Mesenteric fat pad (tissue), 1 donor: ENCODE measurements around the gene TRAF3. TPM values are rescaled to one million over a fixed set of nuclear protein-coding genes. Genes with fewer than 3 reads are reported as not detected.

Experiments
- DNase-seq: peaks from one replicate; pipeline ENCODE4 v3.0.0-alpha.2; 2020; ENCODE audit warnings: low spot score
- long read RNA-seq: library from polyadenylated mRNA; unstranded; transcript quantifications from one replicate; pipeline ENCODE4 v2.0.0, GENCODE V29; 2020
- total RNA-seq: library from RNA; stranded (reverse); fragmentation: NEBNext Ultra II Directional; extraction: Animal tissue kit (Norgen Biotek cat#: 25700); gene quantifications from one replicate; pipeline ENCODE4 v1.2.1, GENCODE V29; 2021
- donor health status: DM: yes; HTN: yes; CAD: no.

TRAF3 gene
- 33.3 TPM for total RNA-seq
- long read RNA-seq, partial matches to known transcripts: 2 of 43 reads
- long read RNA-seq, other reads (novel, unspliced or antisense): 40 of 43 reads

GRCh38 chr14:102776761-102777710 lies at the start of gene TRAF3:
TRAF3 (plus strand) TSS chr14:102777449; CDS start chr14:102870202, 92,753 bp downstream.
- DNase-seq: peak; percentile 92

- DNase-seq: no peak
Measured at GRCh38 chr14:102728501-102728900, 48.7 kb upstream of the TRAF3 start.

- no peak for DNase-seq
Measured at GRCh38 chr14:102729268-102729667, 48.0 kb upstream of the TRAF3 start.

GRCh38 chr14:102729825-102730224 lies 47.4 kb upstream of the TRAF3 start:
- DNase-seq: no peak

GRCh38 chr14:102731101-102731870 lies 46.0 kb upstream of the TRAF3 start:
- peak; percentile 51 for DNase-seq

GRCh38 chr14:102731871-102732800 lies 45.1 kb upstream of the TRAF3 start:
- DNase-seq: peak; percentile 82

GRCh38 chr14:102732924-102733323 lies 44.3 kb upstream of the TRAF3 start:
- peak; percentile 43 for DNase-seq

GRCh38 chr14:102733326-102733725 lies 43.9 kb upstream of the TRAF3 start:
- peak; percentile 71 for DNase-seq

GRCh38 chr14:102734436-102734835 lies 42.8 kb upstream of the TRAF3 start:
- peak; percentile 35 for DNase-seq

- DNase-seq: peak; percentile 62
Measured at GRCh38 chr14:102736956-102737355, 40.3 kb upstream of the TRAF3 start.

GRCh38 chr14:102737402-102738372 lies 39.6 kb upstream of the TRAF3 start:
- peak; percentile 67 for DNase-seq

- DNase-seq: peak; percentile 47
Measured at GRCh38 chr14:102738373-102739189, 38.7 kb upstream of the TRAF3 start.

GRCh38 chr14:102739190-102739469 lies 38.1 kb upstream of the TRAF3 start:
- DNase-seq: peak; percentile 76

- no peak for DNase-seq
Measured at GRCh38 chr14:102746634-102747438, 30.4 kb upstream of the TRAF3 start.

GRCh38 chr14:102748806-102749205 lies 28.4 kb upstream of the TRAF3 start:
- DNase-seq: no peak

- DNase-seq: no peak
Measured at GRCh38 chr14:102749393-102750305, 27.6 kb upstream of the TRAF3 start.

GRCh38 chr14:102750376-102750775 lies 26.9 kb upstream of the TRAF3 start:
- no peak for DNase-seq
